ENCODE data around the gene HLF. TPM values are rescaled to one million over a fixed set of nuclear protein-coding genes. Genes with fewer than 3 reads are reported as not detected.

The HLF gene
- total and polyA plus RNA-seq, 8 donors: 1.6 to 42.4 (median 9.6) TPM

GRCh38 chr17:55346658-55347057, 81.9 kb downstream of the HLF start:
- Histone ChIP-seq H3K27ac (no peak overlapping the region), H3K4me3 (no peak overlapping the region), H3K27me3 (no peaks in the 10 kb centered on the region), H3K36me3 (no peaks in the 10 kb centered on the region), H3K9me3 (no peaks in the 10 kb centered on the region), H3K4me1 (peaks cover 0 to 11% (median 0%) of the 10 kb centered on the region in 4 donors)
- WGBS, 5 donors: 92 to 100% (median 98%) methylated on average over 1 of the region's 1 CpG; no CpG with 5 or more reads in 1 of the 5 donors
- no peak for TF ChIP-seq CTCF (IDR thresholded peaks at IDR 0.05)
- TF ChIP-seq POLR2A (IDR thresholded peaks at IDR 0.05): no peak
- TF ChIP-seq POLR2AphosphoS5 (IDR thresholded peaks at IDR 0.05): no peak
- no peak for TF ChIP-seq EP300 (IDR thresholded peaks at IDR 0.05)
- DNase-seq: no peak
- intact Hi-C loops (cut with DNase I; ENCODE audit: low total_unique reads): no loop called here

GRCh38 chr17:55347341-55347740, 82.6 kb downstream of the HLF start:
- peaks cover 0 to 11% (median 0%) of the 10 kb centered on the region in 4 donors for H3K4me1 ChIP-seq
- 82 to 98% (median 89%) methylated on average over 2 of the region's 2 CpGs for whole genome bisulfite sequencing, 5 donors
- H3K4me3 ChIP-seq: no peak overlapping the region
- H3K27ac ChIP-seq: no peak overlapping the region
- DNase-seq: no peak
- no peaks in the 10 kb centered on the region for H3K36me3 ChIP-seq
- no peak for TF ChIP-seq POLR2A (IDR thresholded peaks at IDR 0.05)
- TF ChIP-seq POLR2AphosphoS5 (IDR thresholded peaks at IDR 0.05): no peak
- TF ChIP-seq EP300 (IDR thresholded peaks at IDR 0.05): no peak
- TF ChIP-seq CTCF (IDR thresholded peaks at IDR 0.05): no peak
- intact Hi-C loops (cut with DNase I; ENCODE audit: low total_unique reads): no loop called here
- H3K9me3 ChIP-seq: no peaks in the 10 kb centered on the region
- H3K27me3 ChIP-seq: no peaks in the 10 kb centered on the region

- Histone ChIP-seq H3K9me3 (no peaks in the 10 kb centered on the region), H3K27me3 (no peaks in the 10 kb centered on the region), H3K4me1 (peaks cover 0 to 11% (median 0%) of the 10 kb centered on the region in 4 donors), H3K36me3 (no peaks in the 10 kb centered on the region), H3K4me3 (no peak overlapping the region), H3K27ac (no peak overlapping the region)
- 11 to 21% (median 15%) methylated on average over 10 of the region's 10 CpGs for WGBS, 5 donors
- peak; percentile 63 to 88 for DNase-seq
- TF ChIP-seq POLR2A (IDR thresholded peaks at IDR 0.05): no peak
- TF ChIP-seq EP300 (IDR thresholded peaks at IDR 0.05): no peak
- TF ChIP-seq CTCF (IDR thresholded peaks at IDR 0.05): peak in 5 of 7 experiments; percentile 67 to 84 (median 81)
- no peak for TF ChIP-seq POLR2AphosphoS5 (IDR thresholded peaks at IDR 0.05)
- intact Hi-C loops (cut with DNase I; ENCODE audit: low total_unique reads): no loop called here
Observed at GRCh38 chr17:55348749-55349354, 84.1 kb downstream of the HLF start.

GRCh38 chr17:55350825-55351205, 86.1 kb downstream of the HLF start:
- Histone ChIP-seq H3K36me3 (no peaks in the 10 kb centered on the region), H3K27ac (no peak overlapping the region), H3K4me1 (peaks cover 0 to 11% (median 0%) of the 10 kb centered on the region in 4 donors), H3K4me3 (no peak overlapping the region), H3K9me3 (no peaks in the 10 kb centered on the region), H3K27me3 (no peaks in the 10 kb centered on the region)
- DNase-seq: no peak
- 16 to 55% (median 28%) methylated on average over 2 of the region's 2 CpGs for WGBS, 5 donors
- intact Hi-C loops (cut with DNase I; ENCODE audit: low total_unique reads): no loop called here
- no peak for TF ChIP-seq POLR2AphosphoS5 (IDR thresholded peaks at IDR 0.05)
- TF ChIP-seq EP300 (IDR thresholded peaks at IDR 0.05): no peak
- no peak for TF ChIP-seq POLR2A (IDR thresholded peaks at IDR 0.05)
- no peak for TF ChIP-seq CTCF (IDR thresholded peaks at IDR 0.05)

Data from stomach (tissue), 9 donors.